AG04450 (cell line): ENCODE data around the gene HOXA10. TPM values are rescaled to one million over a fixed set of nuclear protein-coding genes. Genes with fewer than 3 reads are reported as not detected.

Experiments used
- CTCF ChIA-PET: fragments of 300-600, 350-600 bp; formaldehyde crosslinking; extraction: SDS; loops from one replicate; lab custom pipeline; 2022; ENCODE audit warnings: antibody characterized with exemption, inconsistent platforms; lab: Charles Lee
- POLR2A ChIA-PET: fragments of 350-600 bp; formaldehyde crosslinking; extraction: SDS; loops from one replicate; lab custom pipeline; 2021; ENCODE audit warnings: antibody characterized with exemption, inconsistent platforms; lab: Yijun Ruan, JAX
- DNase-seq: peaks from one replicate; pipeline ENCODE4 v3.0.0-alpha.2; 2011; ENCODE audit warnings: low read depth, low spot score
- H3K27ac ChIP-seq: one replicate; pipeline ENCODE4 v1.5.1; 2012; ENCODE audit warnings: low read depth, low read length, control low read depth
- H3K27me3 ChIP-seq: one replicate; pipeline ENCODE4 v1.6.0; 2012; ENCODE audit warnings: low read length; ENCODE audit not compliant: control insufficient read depth, insufficient read depth
- H3K4me3 ChIP-seq: 2 replicates; pipeline ENCODE4 v1.5.1; 2011; ENCODE audit warnings: mild to moderate bottlenecking, low read depth, low read length, control low read depth
- H3K9me3 ChIP-seq: 2 replicates; pipeline ENCODE4 v1.5.1; 2012; ENCODE audit warnings: low read length; ENCODE audit not compliant: control insufficient read depth, insufficient read depth
- polyA plus RNA-seq: library from polyadenylated mRNA; depleted of rRNA; stranded (reverse); fragments of >200 nt; gene quantifications from 2 replicates; pipeline ENCODE4 v1.2.3, GENCODE V29; 2011
- TF ChIP-seq, protein P1 (sequence below): IDR thresholded peaks from 2 replicates; pipeline ENCODE4 v1.5.1; 2011; ENCODE audit warnings: low read depth, low read length, control low read depth, inconsistent platforms

The HOXA10 gene
- polyA plus RNA-seq, 1 experiment, result 0.47 TPM

- H3K9me3 ChIP-seq, result no peaks in the 10 kb centered on the region
- DNase-seq, result no peak
- no peaks in the 10 kb centered on the region for H3K27me3 ChIP-seq
- TF ChIP-seq, protein P1, sequence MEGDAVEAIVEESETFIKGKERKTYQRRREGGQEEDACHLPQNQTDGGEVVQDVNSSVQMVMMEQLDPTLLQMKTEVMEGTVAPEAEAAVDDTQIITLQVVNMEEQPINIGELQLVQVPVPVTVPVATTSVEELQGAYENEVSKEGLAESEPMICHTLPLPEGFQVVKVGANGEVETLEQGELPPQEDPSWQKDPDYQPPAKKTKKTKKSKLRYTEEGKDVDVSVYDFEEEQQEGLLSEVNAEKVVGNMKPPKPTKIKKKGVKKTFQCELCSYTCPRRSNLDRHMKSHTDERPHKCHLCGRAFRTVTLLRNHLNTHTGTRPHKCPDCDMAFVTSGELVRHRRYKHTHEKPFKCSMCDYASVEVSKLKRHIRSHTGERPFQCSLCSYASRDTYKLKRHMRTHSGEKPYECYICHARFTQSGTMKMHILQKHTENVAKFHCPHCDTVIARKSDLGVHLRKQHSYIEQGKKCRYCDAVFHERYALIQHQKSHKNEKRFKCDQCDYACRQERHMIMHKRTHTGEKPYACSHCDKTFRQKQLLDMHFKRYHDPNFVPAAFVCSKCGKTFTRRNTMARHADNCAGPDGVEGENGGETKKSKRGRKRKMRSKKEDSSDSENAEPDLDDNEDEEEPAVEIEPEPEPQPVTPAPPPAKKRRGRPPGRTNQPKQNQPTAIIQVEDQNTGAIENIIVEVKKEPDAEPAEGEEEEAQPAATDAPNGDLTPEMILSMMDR, result no peak
- no peak overlapping the region for H3K4me3 ChIP-seq
- CTCF ChIA-PET, result interaction anchor here (0.6 to 3.4 kb wide), 3 partner anchors 15 to 914 kb away, joined by 3 to 14 read pairs (median 3); partner anchors contain the start of gene HOXA5
- no peak overlapping the region for H3K27ac ChIP-seq
- POLR2A ChIA-PET, result interaction anchor here (0.6 to 0.7 kb wide), 2 partner anchors 13 to 17 kb away, joined by 3 to 7 read pairs; no protein-coding TSS in a partner anchor
These were observed 48.1 kb downstream of the HOXA10 start for GRCh38 chr7:27125986-27126394.

GRCh38 chr7:27124902-27125689 is 49.0 kb downstream of the HOXA10 start:
- TF ChIP-seq, protein P1, result no peak
- POLR2A ChIA-PET, result interaction anchor here (0.6 kb wide), 1 partner anchor 38 kb away, joined by 4 read pairs; no protein-coding TSS in a partner anchor
- CTCF ChIA-PET, result interaction anchor here (1.3 kb wide), 1 partner anchor 10 kb away, joined by 4 read pairs; no protein-coding TSS in a partner anchor
- Histone ChIP-seq H3K27ac (peak overlapping the region; percentile 94), H3K4me3 (no peak overlapping the region), H3K27me3 (no peaks in the 10 kb centered on the region), H3K9me3 (no peaks in the 10 kb centered on the region)
- DNase-seq, result no peak

DNA sequence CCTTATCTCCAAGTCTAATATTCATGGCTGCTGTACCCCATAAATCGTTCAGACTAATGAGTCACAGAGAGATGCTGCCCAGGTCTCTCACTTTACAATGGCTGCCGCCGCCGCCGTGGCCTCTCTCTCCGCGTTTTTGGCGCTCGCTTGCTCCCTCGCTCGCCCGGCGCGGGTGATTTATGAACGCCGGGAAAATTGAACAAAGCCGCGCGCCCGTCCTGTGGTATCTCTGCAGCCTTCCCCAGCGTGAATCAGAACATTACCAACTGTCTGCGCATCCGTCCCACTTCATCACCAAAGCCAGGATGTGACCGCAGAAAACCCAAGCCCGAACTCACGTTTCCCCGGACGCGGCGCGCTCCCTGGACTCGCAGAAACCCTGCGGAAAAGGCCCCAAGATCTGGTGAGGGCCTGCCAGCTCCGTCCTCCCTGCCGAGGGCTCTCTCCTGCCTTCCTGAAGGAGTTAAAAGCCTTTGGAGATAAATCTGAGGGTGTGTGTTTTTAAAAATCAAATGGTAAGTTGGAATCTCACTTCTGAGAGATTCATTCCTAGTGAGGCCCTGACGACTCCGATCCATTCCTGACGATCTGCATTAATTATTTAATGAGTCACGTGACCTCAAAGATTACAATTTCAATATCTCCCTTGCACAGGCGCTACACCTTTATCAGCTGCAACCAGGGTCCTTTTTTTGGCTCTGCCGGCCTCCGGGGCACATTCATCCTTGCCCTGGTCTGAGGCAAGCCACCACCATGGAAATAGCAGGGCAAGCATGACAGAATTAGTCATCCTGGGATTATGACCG is 49.8 kb downstream of the HOXA10 start:
- TF ChIP-seq, protein P1, result no peak
- CTCF ChIA-PET, result interaction anchor here (1.3 kb wide), 1 partner anchor 9 kb away, joined by 4 read pairs; no protein-coding TSS in a partner anchor
- Histone ChIP-seq H3K27me3 (no peaks in the 10 kb centered on the region), H3K9me3 (no peaks in the 10 kb centered on the region), H3K27ac (peak overlapping the region; percentile 94), H3K4me3 (peak overlapping the region; percentile 60)
- POLR2A ChIA-PET, result interaction anchor here (0.6 kb wide), 1 partner anchor 37 kb away, joined by 4 read pairs; no protein-coding TSS in a partner anchor
- DNase-seq, result peak; percentile 86

DNA sequence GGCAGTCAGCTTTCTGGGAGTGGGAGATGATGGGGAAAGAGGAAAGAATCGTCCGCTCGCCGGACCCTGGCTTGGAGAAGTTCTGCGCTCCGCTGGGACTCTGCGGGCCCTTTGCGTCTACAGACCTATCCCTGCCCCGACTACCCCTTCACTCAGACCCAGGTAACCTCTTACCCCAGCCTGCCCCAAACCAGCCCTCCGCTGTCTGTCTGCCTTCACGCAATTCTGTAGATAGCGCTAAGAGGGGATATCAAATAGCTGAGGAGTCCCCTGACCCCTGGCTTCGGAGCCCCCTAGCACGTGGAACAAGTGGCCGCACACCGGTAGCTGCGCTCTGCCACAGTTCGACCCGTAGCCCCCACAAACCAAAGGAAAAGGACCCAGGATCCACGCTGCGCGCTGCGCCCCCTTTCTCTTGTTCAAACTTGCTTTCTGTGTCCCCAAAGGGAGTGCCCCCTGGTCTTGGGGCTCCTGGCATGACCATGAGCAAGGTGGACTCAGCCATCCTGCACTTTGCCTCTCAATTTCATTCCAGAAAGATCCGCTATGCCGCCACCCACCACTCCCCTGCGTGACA is 50.6 kb downstream of the HOXA10 start:
- peak overlapping the region; percentile 94 for H3K27ac ChIP-seq
- H3K9me3 ChIP-seq, result no peaks in the 10 kb centered on the region
- ChIA-PET POLR2A (interaction anchor here (0.7 to 1.2 kb wide), 3 partner anchors 11 to 1267 kb away, joined by 3 read pairs; no protein-coding TSS in a partner anchor), CTCF (interaction anchor here (1.3 kb wide), 1 partner anchor 9 kb away, joined by 4 read pairs; no protein-coding TSS in a partner anchor)
- TF ChIP-seq, protein P1, result no peak
- H3K27me3 ChIP-seq, result no peaks in the 10 kb centered on the region
- peak overlapping the region; percentile 60 for H3K4me3 ChIP-seq
- DNase-seq, result no peak
